ENCODE data around the gene CD300H. TPM values are rescaled to one million over a fixed set of nuclear protein-coding genes. Genes with fewer than 3 reads are reported as not detected.

The CD300H gene
- total RNA-seq, 1 donor from 2014 or later, result not detected

GRCh38 chr17:74541176-74542111 is 25.9 kb downstream of the CD300H start:
- H3K27me3 Mint-ChIP-seq (ENCODE audit: unreplicated experiment), result peaks cover 20% of the 10 kb centered on the region
- no peak for DNase-seq
- peak overlapping the region; percentile 22 for H3K27ac Mint-ChIP-seq (ENCODE audit: unreplicated experiment)
- no peak overlapping the region for H3K4me3 Mint-ChIP-seq (ENCODE audit: unreplicated experiment)
- peaks cover 2% of the 10 kb centered on the region for H3K9me3 Mint-ChIP-seq (ENCODE audit: unreplicated experiment)
- peaks cover 5% of the 10 kb centered on the region for H3K36me3 Mint-ChIP-seq (ENCODE audit: unreplicated experiment)
- TF ChIP-seq CTCF (IDR thresholded peaks at IDR 0.05; ENCODE audit: partially characterized antibody, unreplicated experiment), result no peak
- H3K4me1 Mint-ChIP-seq (ENCODE audit: low read depth, unreplicated experiment), result no peaks in the 10 kb centered on the region

GRCh38 chr17:74539281-74539820 is 28.0 kb downstream of the CD300H start:
- DNase-seq, result no peak
- Mint-ChIP-seq H3K4me1 (ENCODE audit: low read depth, unreplicated experiment) (no peaks in the 10 kb centered on the region), H3K4me3 (ENCODE audit: unreplicated experiment) (no peak overlapping the region), H3K27ac (ENCODE audit: unreplicated experiment) (peak overlapping the region; percentile 31), H3K36me3 (ENCODE audit: unreplicated experiment) (peaks cover 5% of the 10 kb centered on the region), H3K27me3 (ENCODE audit: unreplicated experiment) (peaks cover 17% of the 10 kb centered on the region), H3K9me3 (ENCODE audit: unreplicated experiment) (peaks cover 2% of the 10 kb centered on the region)
- TF ChIP-seq CTCF (IDR thresholded peaks at IDR 0.05; ENCODE audit: partially characterized antibody, unreplicated experiment), result no peak

- H3K4me3 Mint-ChIP-seq (ENCODE audit: unreplicated experiment), result no peak overlapping the region
- no peaks in the 10 kb centered on the region for H3K4me1 Mint-ChIP-seq (ENCODE audit: low read depth, unreplicated experiment)
- peaks cover 2% of the 10 kb centered on the region for H3K9me3 Mint-ChIP-seq (ENCODE audit: unreplicated experiment)
- DNase-seq, result no peak
- TF ChIP-seq CTCF (IDR thresholded peaks at IDR 0.05; ENCODE audit: partially characterized antibody, unreplicated experiment), result no peak
- peaks cover 11% of the 10 kb centered on the region for H3K27me3 Mint-ChIP-seq (ENCODE audit: unreplicated experiment)
- no peak overlapping the region for H3K27ac Mint-ChIP-seq (ENCODE audit: unreplicated experiment)
- H3K36me3 Mint-ChIP-seq (ENCODE audit: unreplicated experiment), result peaks cover 5% of the 10 kb centered on the region
These were observed 30.4 kb downstream of the CD300H start for GRCh38 chr17:74536890-74537289.

GRCh38 chr17:74532115-74532514 is 35.2 kb downstream of the CD300H start:
- peaks cover 3% of the 10 kb centered on the region for H3K9me3 Mint-ChIP-seq (ENCODE audit: unreplicated experiment)
- H3K27ac Mint-ChIP-seq (ENCODE audit: unreplicated experiment), result no peak overlapping the region
- no peak for DNase-seq
- TF ChIP-seq CTCF (IDR thresholded peaks at IDR 0.05; ENCODE audit: partially characterized antibody, unreplicated experiment), result no peak
- peaks cover 3% of the 10 kb centered on the region for H3K27me3 Mint-ChIP-seq (ENCODE audit: unreplicated experiment)
- H3K4me3 Mint-ChIP-seq (ENCODE audit: unreplicated experiment), result no peak overlapping the region
- no peaks in the 10 kb centered on the region for H3K4me1 Mint-ChIP-seq (ENCODE audit: low read depth, unreplicated experiment)
- H3K36me3 Mint-ChIP-seq (ENCODE audit: unreplicated experiment), result peaks cover 8% of the 10 kb centered on the region

- peaks cover 8% of the 10 kb centered on the region for H3K36me3 Mint-ChIP-seq (ENCODE audit: unreplicated experiment)
- DNase-seq, result no peak
- H3K27ac Mint-ChIP-seq (ENCODE audit: unreplicated experiment), result no peak within 1 kb of the TSS
- H3K4me1 Mint-ChIP-seq (ENCODE audit: low read depth, unreplicated experiment), result no peaks in the 10 kb centered on the region
- peaks cover 5% of the 10 kb centered on the region for H3K9me3 Mint-ChIP-seq (ENCODE audit: unreplicated experiment)
- no peak within 1 kb of the TSS for H3K4me3 Mint-ChIP-seq (ENCODE audit: unreplicated experiment)
- TF ChIP-seq CTCF (IDR thresholded peaks at IDR 0.05; ENCODE audit: partially characterized antibody, unreplicated experiment), result no peak
- peaks cover 5% of the 10 kb centered on the region for H3K27me3 Mint-ChIP-seq (ENCODE audit: unreplicated experiment)
These were observed 36.0 kb downstream of the CD300H start, which contains the start of gene CD300LB for GRCh38 chr17:74531231-74531761. CD300LB (minus strand) TSS chr17:74531475; CDS start chr17:74531350, 125 bp downstream.
